Activated gamma-delta T cell (primary cell): ENCODE data around the gene CAPN5.
A peak's percentile ranks its signal among the peaks of the same experiment; 100 is the strongest.

Experiments used
- DNase-seq: peaks from one replicate; lab custom pipeline; 2025; lab: John Stamatoyannopoulos, UW

CAPN5 gene

GRCh38 chr11:77082838-77083565 is 16.2 kb downstream of the CAPN5 start:
- no peak for DNase-seq

DNA sequence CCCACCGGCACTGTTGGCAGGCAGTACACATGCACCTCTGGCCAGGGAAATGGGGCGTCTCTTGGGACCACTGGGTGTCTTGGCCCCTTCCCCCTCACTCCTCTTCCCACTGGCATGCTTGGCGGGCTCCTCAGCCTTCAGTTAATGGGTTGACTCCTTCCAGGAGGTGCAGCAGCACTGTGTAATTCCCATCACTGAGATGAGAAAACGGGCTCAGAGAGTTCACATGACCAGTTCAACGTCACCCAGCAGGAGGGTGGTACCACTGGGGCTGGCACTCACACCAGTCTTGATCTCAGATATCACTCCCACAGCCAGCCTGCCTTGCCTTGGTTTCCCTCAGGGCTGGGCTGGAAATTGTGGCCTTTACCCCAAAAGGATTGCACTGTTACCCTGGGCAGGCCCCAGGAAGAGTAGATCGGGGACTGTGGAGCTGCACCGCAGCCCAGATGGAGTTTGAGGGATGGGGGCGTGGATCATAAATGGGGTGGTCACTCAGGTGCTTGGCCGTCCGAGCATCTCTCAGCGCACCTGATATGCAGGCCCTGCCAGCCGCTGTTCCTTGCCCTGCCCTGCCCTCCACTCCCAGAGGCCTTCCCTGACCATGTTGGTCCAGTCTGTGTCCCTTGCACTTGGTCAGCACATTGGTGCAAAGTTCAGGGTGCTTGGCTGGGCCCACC is 16.9 kb downstream of the CAPN5 start:
- no peak for DNase-seq

DNA sequence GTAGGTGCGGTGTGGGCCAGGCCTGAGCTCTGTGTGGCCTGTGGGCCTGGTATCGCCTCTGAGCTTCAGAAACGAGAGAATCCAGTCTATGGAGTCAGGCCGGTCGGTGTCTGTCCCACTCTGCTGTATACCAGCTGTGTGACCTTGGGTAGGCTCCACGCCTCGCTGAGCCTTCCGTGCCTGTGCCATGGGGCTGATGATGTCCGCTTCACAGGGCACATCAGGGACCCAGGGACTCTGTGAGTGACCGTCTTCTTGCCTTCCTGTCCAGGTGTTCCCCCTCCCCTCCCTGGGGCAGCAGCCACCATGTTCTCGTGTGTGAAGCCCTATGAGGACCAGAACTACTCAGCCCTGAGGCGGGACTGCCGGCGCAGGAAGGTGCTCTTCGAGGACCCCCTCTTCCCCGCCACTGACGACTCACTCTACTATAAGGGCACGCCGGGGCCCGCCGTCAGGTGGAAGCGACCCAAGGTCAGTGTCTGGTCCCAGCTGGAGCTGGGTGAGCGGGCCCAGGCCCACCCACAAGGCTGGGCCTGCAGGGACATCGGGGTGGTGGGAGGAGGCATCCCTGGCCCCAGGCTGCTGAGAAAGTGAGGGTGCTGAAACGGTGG is 17.9 kb downstream of the CAPN5 start:
- DNase-seq = no peak

- no peak for DNase-seq
Measured at GRCh38 chr11:77085652-77086051, 18.9 kb downstream of the CAPN5 start.

GRCh38 chr11:77086521-77087472 is 20.0 kb downstream of the CAPN5 start:
- DNase-seq = no peak

DNA sequence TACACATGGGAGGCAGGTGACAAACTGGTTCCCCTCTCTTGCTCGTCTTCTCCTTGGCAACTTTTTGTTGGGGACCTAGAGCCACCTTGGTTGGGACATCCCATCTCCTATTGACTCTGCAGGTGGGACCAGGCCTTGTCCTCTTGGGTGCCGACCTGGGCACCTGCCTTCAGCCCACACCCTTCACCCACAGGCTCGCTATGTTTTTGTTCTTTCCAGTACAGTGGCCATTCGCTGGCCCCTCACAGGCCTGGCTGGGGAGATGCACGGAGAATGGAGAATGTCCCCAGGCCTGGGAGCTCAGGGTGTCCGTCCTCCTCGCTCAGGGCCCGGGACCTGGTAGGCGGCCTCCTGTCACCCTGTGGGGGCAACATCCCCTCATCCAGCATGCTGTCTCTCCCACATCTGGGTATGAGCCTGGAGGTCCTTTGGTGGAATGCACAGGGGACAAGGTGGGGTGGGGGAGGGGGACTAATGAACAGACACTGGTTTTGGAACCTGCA is 21.0 kb downstream of the CAPN5 start:
- no peak for DNase-seq

- DNase-seq = no peak
Measured at GRCh38 chr11:77088236-77089003, 21.6 kb downstream of the CAPN5 start.

DNA sequence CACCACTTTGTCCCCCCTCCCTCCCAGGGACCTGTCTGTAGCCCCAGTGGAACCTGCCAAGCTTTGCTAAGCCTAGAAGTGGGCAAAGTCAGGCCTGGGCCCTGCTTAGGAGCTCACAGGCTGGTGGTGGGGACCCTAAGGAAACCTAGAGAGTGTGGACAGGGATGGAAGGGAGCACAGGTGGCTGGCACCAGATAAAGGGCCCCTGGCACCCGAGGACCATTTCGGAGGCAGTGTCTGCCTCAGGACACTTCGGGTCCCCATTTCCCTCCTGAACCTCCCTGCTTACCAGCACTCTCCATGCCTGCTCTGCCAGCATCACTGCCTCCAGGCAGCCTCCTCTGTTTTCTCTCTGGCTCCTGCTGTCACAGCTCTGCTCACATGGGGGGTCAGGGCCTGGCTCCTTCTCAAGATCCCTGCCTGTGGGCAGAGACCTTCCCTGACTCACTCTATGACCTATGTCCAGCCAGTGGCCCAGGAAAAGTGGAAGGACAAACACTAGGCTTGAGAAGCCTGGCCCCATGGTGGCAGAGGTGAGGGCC is 22.3 kb downstream of the CAPN5 start:
- DNase-seq = no peak

DNA sequence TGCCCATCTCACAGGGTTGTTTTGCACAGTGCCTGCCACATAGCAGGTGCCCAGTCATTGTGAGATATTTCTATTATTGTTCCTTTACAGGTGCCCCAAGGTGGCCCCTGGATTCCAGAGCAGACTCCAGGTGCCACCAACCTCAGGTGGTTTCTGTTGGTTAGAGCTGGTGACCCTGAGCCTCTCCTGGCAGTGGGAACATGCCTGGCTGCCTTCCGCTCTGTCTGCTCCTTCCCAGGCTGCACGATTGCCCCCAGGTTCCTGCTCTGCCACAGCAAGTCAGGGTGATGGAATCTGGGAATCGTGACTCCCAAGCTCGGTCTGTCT is 23.2 kb downstream of the CAPN5 start:
- no peak for DNase-seq

GRCh38 chr11:77090373-77091111 is 23.8 kb downstream of the CAPN5 start:
- DNase-seq = no peak

DNA sequence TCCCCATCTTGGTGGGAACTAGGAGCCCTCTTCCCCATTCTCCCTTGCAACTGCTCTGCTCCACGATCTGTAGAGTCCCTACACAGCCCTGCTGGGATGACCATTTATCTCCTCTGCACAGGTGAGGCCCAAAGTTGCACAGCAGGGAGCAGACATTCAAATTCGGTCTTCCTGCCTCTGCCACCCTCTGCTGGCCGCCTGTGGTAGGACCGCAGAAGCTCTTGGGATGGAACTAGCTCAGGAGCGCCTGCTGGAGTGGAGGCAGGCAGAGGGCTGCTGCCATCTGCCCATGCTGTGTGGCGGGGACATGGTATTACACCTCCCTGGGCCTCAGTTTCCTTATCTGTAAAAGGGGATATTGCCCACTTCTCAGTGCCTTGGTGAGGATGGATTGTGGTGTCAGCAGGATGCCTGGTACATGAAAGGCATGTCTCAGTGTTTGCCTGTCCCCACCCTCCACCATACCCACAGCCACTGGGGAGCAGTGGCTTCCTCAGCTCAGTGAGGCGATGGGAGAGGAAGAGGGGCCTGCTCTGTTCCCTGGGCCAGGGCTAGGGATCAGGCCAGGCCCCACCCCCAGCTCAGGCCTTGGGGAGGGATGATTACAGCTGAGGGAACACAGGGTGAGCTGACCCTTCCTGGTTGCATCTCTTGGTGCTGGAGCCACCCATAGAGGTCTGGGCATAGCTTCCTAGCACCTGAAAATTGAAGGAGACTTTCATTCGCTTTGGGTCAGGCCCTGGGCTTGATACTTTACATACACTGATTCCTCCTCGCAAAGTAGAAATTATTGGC is 24.6 kb downstream of the CAPN5 start:
- peak; percentile 25 for DNase-seq

- DNase-seq = no peak
Measured at GRCh38 chr11:77092382-77092781, 25.6 kb downstream of the CAPN5 start.

DNA sequence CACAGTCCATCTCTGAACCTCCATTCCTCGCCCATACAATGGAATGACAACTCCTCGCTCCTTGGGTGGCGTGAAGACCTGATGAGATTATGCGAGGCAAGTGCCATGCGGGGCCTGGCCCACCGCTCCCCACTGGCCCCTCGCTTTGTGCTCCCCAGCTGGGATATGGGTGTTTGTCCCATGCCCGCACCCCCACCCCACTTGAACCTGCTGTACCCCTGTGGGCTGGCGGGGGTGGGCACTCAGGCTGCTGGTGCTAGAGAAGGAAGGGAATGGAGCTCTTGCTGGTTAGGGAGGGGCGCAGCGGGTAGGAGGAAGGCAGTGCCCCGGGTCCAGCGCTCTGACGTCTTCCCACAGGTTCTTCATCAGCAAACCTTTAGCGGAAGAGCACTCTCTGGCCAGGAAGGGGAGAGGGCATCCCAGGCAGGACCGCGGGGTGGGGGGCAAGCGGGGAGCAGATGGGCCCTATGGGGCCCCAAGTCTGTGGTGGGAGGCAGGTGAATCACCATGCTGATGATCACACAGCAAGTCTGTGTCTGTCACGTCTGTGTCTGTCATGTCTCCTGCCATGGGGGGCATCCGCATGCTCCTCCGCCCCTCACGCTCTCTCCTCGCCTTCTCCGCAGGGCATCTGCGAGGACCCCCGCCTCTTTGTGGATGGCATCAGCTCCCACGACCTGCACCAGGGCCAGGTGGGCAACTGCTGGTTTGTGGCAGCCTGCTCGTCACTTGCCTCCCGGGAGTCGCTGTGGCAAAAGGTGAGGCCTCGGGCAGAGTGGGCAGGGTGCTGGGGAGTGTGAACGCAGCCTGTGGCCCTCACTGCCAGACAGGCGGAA is 26.5 kb downstream of the CAPN5 start:
- DNase-seq = no peak

- DNase-seq = no peak
Measured at GRCh38 chr11:77093987-77094840, 27.4 kb downstream of the CAPN5 start.

DNA sequence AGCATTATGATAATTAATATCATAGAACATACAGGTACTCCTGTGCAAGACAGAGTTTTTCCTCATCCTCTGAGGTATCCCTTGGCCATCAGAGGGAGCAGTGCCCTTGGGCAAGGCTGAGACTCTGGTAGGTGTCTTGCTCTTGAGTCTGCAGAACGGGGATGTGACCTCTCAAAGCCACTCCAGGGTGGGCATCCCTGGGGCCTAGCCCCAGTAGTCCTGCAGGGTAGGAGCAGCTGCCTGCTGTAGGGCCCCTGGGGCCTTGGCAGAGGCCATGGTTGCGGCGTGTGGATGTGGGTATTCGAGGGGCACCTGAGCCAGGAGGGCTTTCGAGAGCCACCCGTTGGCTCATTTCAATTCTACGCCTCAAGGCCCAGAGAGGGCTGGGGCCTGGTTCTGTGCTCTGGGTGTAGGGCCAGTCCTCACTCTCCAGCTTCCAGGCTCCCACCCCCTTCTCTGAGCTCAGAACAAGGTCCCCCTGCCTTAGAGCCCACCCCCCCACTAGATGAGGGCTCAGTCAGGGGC is 28.1 kb downstream of the CAPN5 start:
- DNase-seq = no peak

DNA sequence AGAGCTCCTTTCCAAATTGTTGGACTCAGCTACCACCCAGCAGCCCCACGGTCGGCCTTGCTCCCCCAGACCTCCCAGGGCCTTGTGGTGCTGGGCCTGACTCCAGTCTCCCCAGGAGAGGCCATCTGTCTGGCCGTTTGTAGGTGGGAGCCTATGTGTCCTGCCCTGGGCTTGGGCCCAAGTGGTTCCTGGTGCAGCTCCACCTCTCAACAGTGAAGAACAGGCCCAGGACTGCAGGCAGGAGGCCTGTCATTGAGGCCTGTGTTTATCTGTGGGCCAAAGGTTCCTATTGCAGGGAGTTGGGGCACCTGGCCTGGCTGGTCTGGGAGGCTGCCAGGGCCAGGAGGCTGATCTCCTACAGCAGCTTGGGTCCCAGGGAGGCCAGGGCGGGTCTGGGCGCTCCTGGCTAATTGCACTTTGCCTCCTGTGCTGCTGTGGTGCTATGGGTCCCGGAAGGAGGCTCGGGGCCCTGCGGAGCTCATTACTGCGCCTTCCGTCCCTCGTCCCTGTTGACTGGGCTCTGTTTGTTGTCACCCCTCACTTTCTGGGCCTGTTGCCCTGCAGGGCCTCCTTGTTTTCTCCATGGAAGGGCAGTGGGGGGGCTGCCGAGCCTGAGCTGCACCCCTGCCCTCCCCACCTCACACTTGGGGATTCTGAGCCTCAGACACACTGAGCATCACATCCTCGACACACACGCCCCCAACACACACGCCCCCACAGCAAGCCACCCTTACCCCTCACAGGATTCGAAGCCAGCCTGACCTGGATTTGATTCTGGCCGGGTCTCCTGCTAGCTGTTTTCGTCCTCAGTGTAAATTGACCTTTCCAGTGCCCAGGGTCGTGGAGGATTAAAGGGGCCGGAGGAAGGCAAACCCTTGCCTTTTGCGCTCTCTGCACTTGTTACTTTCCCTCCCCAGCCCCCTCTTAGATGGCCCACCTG is 29.1 kb downstream of the CAPN5 start:
- no peak for DNase-seq
